Stimulated activated CD4-positive, alpha-beta T cell treated with anti-CD3 and anti-CD28 coated beads, Interleukin-4, amount 100 ng/mL, for 4 hours (primary cell): Measurements from ENCODE around the gene TMEM198.

Experiments
- DNase-seq, 2 experiments: peaks; one replicate each; pipeline ENCODE4 v3.0.0-alpha.2; 2020

Gene TMEM198

DNA sequence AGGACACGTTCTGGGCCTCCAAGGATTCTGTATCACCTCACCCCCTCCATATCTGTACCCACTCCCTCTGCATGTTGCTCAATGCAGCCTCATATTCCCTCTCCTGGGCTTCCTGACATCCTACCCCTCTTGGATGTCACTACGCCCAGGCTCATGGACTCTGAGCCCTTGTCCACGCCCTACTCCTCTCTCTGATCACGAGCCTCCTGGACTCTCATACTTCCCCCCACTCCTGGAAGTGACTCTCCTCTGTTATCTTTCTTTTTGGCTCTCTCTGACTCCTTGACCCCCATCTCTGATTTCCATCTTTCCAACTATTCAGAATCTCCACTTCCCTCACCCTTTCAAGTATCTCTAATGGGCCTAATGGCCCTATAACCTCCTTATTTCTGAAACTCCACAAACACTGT lies 2.1 kb downstream of the TMEM198 start:
- no peak for DNase-seq

GRCh38 chr2:219547621-219548020 lies 3.8 kb downstream of the TMEM198 start:
- DNase-seq, result no peak

DNA sequence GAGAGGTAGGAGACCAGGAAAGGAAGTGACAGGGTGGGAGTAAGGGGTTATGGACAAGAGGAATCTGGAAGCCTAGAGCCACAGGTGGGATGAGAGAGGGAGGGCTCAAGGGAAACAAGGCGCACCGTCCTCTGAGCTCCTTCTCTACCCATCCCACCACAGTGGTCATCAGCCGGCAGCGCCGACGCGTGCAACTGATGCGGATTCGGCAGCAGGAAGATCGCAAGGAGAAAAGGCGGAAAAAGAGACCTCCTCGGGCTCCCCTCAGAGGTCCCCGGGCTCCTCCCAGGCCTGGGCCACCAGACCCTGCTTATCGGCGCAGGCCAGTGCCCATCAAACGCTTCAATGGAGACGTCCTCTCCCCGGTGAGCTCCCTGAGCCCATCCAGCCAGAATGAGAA lies 5.2 kb downstream of the TMEM198 start:
- no peak for DNase-seq

DNA sequence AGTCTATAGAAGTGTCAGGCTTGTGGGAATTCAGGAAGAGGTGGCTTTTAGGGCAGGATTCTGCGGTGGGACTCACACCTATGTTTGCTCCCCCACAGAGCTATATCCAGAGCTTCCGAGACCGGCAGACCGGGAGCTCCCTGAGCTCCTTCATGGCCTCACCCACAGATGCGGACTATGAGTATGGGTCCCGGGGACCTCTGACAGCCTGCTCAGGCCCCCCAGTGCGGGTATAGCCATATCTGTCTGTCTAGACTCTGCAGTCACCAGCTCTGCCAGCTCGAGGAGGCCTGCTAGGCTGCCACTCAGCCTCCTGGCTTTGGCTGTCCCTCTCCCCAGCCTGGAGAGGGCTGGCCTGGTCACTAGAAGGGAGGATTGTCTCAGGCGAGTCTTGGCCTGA lies 5.8 kb downstream of the TMEM198 start:
- no peak for DNase-seq

GRCh38 chr2:219551441-219552381 lies 7.9 kb downstream of the TMEM198 start:
- no peak for DNase-seq

DNA sequence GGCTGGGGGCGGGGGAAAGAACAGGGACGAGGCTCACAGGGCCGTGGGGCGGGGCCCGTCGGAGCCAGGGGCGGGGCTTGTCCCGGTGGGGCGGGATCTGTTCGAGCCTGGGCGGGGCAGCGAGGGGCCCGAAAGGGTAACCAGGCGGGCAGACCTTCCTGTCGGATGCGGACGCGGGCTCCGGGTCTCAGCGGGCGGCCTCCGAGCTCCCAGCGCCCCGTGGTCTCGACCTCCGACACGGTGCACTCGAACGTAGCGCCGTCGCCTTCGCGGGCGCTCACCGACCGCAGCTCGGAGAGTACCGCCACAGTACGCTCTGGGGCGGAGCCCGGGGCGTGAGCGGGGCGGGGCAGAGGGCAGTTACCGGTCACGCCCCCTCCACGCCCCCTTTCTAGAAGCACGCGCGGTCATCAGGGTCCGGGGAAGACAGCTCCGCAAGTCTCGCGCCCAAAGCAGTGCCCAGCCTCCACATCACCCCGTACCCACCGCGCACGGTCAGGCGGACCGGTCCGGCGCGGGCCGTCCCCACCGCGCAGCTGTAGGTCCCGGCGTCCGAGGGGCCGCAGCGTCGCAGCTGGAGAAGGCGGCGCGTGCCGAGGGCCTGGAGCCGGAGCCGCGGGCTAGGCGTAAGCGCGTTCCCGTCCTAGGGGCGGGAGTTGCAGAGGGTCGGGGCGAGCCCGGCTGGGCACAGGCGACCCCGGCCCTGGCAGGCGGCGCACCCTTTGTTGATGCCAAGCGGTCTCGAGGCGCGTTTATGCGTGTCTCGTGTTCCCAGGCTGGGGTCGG lies 8.7 kb downstream of the TMEM198 start:
- DNase-seq, result peak; percentile 73 to 81

GRCh38 chr2:219553168-219553417 lies 9.3 kb downstream of the TMEM198 start:
- no peak for DNase-seq

- no peak for DNase-seq
Measured at GRCh38 chr2:219553463-219553963, 9.7 kb downstream of the TMEM198 start.

GRCh38 chr2:219554350-219554749 lies 10.5 kb downstream of the TMEM198 start:
- no peak for DNase-seq

DNA sequence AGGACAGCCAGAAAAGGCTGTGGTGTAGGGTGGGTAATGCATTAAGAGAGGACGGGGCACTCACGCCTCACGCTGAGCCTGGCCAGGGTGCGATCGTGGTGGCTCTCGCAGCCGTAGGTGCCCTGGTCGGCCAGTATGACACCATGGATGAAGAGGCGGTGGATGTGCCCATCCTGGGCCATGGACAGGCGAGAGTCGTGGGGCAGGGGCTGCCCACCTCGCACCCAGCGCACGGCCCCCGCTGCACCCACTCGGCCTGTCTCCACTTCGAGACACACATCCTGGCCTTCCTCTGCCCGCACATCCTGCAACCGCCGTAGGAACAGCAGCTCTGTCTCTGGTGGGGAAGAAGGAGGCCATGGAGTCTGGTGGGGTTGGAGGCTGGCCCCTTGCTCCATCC lies 12.1 kb downstream of the TMEM198 start:
- no peak for DNase-seq

DNA sequence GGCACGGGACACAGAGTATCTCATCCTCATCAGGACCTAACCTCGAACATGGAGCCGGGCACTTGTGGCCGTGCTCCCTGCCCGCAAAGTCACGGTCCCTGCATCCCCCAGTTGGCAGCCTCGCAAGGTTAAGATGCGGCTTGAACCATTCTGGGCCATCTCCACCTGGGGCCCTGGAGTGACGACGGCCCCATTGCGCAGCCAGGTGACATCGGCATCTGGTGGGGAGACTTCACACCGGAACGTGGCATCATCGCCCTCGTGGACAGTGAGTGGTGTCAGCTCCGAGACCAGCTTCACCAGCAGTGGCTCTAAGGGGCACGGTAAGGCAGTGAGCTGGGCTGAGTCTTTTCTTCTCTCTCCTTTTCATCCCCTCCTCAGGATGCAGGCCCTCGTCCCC lies 12.6 kb downstream of the TMEM198 start:
- no peak for DNase-seq

- no peak for DNase-seq
Measured at GRCh38 chr2:219557320-219557719, 13.5 kb downstream of the TMEM198 start.

DNA sequence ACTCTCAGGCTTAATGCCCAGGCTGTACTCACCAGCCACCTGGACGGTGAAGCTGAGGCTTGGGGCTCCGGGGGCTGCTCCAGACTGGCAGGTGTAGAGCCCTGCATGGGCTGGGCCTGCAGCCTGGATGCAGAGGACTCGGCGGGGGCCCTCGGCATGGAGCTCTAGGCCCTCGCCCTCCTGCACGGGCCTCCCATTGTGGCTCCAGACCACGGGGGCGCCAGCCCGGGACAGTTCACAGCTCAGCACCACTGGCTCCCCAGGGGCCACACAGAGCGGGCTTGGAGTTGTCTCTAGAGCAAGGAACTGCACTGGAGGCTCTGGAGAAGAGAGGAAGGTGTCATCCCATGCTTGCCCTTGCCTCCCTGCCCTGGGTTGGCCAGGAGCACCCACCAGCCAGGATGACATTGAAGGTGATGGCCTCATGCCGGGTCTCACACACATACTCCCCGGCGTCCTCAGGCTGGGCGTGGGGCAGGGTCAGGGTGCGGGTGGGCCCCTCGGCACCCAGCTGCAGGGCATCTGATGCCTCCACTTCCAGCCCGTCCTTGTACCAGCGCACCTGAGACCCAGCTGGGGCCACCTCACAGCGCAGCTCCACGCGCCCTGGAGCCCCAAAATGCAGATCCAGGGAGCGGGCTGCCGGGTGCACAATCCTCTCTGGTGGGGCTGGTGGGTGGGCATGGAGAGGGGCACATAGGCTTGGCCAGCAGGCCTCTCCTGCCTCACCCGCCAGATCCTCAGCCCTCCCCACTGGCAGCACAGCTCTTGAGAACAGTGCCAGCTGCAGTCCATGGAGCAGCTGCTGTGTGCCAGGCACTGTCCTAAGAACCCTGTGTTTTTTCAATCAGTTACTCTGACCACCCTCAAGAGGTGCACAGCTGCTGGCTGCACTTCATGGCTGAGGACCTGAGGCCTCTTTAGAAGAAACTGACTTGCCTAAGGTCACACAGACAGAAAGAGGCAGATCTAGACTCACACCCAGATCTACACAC lies 14.3 kb downstream of the TMEM198 start:
- no peak for DNase-seq

DNA sequence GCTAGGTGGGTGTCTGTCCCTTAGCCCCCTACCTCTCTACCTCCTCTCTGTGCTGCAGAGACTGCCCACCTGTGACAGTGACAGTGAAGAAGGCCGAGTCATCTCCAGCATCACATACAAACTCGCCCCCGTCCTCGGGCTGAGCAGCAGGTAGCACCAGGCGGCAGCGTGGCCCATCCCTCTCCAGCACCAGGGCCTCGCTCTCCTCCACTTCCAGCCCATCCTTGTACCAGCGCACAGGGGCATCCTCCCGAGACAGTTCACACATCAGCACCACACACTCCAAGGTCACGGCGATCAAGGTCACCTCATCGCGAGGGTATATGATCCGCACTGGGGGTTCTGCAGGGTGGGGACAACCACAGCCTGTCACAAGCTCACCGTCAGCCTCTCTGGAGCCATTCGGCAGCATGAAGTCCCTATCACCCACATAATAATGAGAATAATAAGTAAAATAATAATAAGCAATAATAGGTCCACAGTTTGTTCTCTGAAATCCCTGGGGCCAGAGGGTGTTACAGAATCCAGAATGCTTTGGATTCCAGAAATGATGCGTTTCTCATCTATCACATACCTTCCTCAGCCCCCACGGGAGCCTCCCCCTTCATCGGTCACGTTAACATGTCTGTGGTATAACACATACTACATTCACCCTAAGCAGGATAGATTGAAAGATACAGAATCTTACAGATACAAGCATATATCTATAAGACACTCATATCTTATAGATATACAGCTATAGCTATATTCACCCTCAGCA lies 15.5 kb downstream of the TMEM198 start:
- DNase-seq, result no peak

DNA sequence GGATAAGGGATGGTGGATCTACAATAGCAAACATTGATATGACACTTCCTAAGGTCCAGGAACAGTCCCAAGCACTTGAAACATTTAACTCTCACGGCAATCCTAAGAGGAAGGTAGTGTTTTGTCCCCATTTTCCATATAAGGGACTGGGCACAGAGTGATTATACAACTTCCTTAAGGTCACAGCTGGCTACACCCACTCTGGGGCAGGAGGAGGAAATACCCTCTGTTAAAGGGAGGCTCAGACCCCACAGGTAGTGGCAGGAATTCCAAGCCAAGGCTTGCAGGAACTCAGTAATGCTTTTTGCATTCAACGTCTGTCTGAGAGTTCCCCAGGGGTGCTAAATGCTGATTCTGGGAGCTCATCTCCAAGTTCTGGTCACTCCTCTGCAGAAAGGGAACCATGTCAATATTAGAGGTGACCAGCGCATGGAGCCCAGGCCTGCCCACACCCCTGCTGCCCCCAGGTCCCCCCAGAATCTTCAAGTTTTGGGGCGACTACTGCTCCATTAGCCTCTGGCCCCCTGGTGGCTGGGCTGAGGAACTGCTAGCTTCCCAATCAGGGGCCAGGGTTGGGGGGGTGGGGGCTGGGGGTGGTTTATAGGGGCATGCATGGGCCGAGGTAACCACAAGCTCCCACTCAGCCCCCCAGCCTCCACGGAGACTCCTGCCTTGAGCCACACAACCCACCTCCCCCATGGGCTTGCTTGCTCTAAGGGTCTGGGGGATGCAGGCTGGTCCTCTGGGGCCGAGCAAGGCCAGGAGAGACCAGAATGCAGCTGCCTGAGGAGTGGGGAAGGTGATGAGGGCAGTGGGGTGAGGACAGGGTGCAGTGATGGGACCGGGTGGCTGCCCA lies 16.4 kb downstream of the TMEM198 start:
- DNase-seq, result no peak

- DNase-seq, result no peak
Measured at GRCh38 chr2:219560893-219561178, 17.0 kb downstream of the TMEM198 start.

DNA sequence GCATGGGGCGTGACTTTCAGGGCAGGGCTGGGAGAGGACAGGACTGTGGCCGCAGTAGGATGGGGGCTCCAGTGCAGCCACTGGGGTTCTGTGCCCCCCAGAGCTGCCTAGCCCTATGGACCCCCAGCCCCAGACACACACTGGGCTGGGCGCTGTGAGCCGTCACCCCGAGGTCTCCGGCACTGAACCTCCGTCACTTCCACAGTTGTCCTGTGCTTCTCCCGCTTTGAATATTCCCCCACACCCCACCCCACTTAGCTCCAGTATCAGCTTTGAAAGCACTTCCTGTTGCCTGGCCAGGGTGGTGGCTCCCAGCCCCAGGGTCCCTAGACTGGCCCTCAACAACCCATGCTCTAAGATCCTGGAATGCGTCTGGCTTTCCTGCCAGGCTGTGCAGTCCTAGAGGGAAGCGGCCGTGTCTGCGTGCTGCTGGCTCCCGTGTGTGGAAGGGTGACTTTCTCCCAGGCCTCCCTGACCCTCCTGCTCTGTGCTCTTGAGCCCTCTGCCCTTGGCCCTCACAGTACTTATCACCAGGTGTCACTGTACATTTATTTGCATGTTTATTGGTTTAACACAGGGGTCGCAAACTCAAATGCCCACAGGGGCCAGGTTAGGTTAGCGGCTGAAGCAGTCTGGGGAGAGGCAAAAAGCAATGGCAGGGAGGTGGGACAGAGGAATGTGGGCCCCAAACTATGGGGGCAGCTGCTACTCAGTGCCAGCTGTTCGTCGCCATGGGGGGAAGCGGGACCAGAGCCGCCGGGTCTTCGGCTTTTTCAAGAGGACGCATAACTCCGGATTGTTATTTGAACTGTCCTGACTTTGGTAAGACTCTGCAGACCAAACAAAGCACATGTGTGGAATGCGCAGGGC lies 17.6 kb downstream of the TMEM198 start:
- DNase-seq, result no peak

- DNase-seq, result no peak
Measured at GRCh38 chr2:219562049-219563020, 18.5 kb downstream of the TMEM198 start.
